ENCODE data around the gene ELAVL1. TPM values are rescaled to one million over a fixed set of nuclear protein-coding genes. Genes with fewer than 3 reads are reported as not detected.

Gene ELAVL1
- polyA plus RNA-seq, 4 donors: 66.7 to 94.5 (median 85.1) TPM

DNA sequence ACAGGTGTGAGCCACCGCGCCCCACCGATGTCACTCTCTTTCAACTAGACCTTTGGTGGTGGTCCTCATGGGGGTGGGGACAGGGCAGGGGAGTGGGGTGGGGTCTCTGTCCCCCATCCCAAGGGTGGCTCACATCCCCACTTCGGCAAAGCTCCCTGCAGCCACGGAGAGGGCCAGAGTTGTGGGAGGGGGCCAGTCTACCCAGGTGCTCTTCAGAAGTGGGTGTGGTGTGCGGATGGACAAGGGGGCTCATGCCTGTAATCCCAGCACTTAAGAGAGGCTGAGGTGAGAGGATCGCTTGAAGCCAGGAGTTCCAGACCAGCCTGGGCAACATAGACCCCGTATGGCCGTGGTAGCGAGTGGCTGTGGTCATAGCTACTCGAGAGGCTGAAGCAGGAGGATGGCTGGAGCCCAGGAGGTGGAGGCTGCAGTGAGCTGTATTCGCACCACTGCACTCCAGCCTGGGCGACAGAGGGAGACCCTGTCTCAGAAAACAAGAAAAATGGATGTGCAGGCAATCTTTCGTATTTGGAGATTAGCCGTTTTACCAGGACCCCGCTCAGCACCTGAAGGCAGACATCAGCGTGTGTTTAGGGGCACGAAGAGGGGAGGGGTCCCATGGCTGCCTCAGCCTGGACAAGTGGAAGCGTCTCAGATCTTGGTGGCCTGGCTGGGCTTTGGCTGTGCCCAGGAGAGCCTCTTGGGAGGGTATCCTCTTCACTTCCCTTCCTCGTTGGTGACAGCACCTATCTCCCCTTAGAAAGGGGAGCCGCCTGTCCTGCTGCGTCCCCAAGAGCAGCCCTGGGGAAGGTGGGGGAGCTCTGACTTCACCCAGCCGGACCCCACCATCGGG is 90.0 kb downstream of the ELAVL1 start:
- DNase-seq (ENCODE audit: low read depth in 4 of 4, low spot score in 3 of 4): no peak

DNA sequence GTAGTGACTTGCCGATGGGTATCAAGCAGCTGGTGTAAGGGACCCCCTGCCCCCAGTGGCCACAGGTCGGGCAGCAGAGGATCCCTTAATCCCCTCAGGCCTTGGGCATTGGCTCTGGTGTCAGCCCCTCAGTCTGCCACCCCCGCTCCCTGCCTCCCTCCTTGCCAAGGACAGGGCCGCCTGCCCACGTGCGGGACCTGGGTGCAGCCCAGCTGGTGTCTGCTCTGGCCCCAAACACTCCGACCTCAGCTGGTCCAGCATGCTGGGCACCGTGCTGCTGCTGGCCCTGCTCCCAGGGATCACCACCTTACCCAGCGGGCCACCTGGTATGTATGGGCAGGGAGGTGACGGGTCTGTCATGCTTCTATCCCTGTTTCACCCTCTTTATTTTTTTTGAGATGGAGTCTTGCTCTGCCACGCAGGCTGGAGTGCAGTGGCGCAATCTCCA is 90.8 kb downstream of the ELAVL1 start, which contains the start of gene TGFBR3L:
Gene TGFBR3L (plus strand): TSS at position 233 of the 448 bp plus-strand sequence.
- DNase-seq (ENCODE audit: low read depth in 4 of 4, low spot score in 3 of 4): no peak

DNA sequence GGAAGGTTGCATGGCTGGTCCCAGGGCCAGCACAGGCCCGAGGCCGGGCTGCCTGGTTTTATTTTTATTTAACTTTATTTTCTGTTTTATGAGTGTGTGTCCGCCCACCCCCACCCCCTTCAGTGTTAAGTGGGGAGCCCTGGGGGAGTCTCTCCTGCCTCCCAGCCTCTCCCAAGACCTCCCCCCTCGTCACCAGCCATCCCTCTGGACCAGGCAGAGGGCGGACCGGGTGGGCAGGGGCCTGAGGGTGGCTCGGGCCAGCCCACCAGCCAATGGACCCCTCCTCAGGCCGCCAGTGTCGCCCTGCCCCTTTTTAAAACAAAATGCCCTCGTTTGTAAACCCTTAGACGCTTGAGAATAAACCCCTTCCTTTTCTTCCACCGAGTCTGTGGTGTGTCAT is 91.3 kb downstream of the ELAVL1 start:
- no peak for DNase-seq (ENCODE audit: low read depth in 4 of 4, low spot score in 3 of 4)

DNA sequence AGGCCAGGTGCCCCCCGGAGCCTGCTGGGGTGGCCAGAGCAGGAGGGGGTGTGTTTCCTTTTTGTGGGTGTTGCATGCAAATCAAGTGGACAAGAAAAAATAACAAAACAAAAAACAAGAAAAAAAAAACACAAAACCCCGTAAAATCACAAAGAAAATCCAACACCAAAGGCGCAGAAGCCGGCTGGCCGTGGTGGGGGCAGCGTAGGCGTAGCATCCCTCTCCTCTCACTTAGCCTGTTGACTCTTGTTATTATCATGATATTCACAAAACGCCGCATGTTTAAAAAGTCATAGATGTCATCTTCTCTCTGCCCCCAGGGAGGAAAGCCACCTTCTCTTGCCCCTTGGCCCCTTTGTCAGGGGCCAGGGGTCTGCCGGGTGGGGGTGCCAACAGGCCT is 91.8 kb downstream of the ELAVL1 start:
- DNase-seq (ENCODE audit: low read depth in 4 of 4, low spot score in 3 of 4): no peak

DNA sequence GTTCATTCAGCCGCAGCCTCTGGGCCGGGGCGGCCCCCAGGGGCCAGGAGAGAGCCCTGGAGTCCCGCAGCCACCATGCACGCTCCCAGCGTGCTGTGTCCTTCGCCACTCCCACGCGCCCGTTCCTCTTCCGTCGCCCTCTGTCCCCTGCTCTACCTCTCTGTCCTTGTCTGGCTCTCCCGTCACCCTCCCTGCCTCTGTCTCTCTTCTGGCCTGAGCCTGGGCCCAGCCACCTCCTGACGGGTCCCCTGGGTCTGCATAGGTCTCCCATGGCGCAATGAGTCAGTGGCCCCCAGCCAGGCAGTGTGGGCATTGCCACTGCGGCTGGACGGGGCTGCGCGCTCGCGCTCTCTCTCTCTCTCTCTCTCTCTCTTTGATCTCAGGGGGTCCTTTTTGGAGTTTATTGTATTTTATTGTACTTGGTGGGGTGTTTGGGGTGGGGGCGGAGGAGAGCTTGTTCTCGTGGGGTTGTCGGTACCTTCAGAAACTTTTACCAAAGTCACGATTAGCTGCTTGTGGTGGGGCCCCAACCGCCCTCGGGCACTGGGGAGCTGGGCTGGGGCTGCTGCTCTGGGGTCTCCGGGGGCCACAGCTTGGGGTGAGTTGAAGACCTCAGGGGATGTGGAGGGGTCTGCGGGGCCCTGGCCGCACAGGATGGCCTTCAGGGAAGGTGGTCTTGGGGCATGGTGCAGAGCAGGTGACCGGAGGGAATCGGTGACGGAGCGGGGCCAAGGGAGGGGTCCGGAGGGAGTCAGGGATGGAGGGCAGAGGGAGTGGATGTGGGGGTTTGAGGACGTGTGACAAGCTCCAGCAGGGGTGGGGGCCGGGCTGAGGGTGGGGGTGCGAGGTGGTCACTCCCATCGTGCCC is 92.5 kb downstream of the ELAVL1 start:
- DNase-seq (ENCODE audit: low read depth in 4 of 4, low spot score in 3 of 4): no peak

DNA sequence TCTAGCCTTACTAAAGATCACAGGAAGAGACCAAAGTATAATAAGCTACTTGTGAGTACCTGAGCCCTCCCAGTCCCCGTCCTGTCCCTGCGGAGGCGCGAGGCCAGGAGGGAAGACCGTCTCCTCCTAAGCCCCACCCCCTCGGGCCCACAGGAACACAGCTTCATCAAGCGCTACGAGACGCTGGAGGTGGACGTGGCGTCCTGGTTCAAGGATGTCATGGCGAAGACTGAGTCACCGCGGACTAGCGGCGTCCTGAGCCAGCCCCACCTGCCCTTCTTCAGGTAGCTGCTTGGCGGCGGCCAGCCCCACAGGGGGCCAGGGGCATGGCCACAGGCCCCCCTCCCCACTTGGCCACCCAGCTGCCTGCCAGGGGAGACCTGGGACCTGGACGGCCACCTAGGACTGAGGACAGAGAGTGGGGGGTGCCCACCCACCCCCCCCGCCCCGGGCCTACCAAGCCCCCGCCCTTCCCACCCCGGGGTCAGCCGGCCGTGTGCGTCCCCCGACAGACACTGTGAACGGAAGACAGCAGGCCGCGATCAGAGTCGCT is 93.2 kb downstream of the ELAVL1 start:
- DNase-seq (ENCODE audit: low read depth in 4 of 4, low spot score in 3 of 4): no peak

DNA sequence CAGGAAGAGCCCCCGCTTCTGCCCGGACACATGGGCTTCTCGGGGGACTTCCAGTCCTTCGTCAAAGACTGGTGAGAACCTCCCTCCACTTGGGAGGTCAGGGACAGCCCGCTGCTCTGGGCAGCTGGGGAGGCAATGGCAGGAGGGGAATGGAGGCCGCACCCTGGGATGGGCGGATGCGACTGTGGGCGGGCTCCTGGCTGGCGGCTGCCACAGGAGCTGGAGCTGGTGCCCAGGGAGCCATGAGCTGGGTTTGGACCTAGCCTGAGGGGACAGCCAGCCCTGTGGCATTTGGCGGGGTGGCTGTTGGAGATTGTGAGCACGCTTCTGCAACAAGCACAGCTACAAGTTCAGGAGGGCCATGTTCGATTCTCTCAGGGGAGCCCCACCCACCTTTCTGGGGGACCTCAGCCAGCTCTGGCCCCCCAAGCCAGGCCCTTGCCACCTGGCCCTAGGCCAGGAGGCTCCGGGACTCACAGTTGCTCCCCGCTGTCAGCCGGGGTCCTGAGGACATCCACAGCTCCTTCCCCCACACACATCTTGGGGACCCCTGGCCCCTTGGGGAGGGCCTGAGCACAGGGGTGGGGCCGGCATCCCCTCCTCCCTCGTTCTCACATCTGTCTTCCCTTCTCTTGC is 93.8 kb downstream of the ELAVL1 start:
- no peak for DNase-seq (ENCODE audit: low read depth in 4 of 4, low spot score in 3 of 4)

DNA sequence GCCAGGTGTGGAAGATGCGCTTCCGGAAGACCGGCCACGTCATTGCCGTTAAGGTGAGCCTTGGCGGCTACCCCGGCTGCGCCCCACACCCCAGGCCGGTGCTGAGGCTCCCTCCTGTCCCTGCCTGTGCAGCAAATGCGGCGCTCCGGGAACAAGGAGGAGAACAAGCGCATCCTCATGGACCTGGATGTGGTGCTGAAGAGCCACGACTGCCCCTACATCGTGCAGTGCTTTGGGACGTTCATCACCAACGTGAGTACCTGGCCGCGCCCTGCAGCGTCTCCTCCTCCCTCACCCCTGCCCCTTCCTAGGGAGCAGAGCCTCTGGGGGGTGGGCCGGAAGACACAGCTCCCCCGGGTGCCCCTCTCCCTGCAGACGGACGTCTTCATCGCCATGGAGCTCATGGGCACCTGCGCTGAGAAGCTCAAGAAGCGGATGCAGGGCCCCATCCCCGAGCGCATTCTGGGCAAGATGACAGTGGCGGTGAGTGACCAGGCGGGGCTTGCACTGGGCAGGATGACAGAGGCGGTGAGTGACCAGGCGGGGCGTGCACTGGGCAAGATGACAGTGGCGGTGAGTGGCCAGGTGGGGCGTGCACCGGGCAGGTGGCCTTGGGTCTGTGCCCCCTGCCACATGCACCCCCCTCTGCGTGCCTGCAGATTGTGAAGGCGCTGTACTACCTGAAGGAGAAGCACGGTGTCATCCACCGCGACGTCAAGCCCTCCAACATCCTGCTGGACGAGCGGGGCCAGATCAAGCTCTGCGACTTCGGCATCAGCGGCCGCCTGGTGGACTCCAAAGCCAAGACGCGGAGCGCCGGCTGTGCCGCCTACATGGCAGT is 94.9 kb downstream of the ELAVL1 start:
- no peak for DNase-seq (ENCODE audit: low read depth in 4 of 4, low spot score in 3 of 4)

DNA sequence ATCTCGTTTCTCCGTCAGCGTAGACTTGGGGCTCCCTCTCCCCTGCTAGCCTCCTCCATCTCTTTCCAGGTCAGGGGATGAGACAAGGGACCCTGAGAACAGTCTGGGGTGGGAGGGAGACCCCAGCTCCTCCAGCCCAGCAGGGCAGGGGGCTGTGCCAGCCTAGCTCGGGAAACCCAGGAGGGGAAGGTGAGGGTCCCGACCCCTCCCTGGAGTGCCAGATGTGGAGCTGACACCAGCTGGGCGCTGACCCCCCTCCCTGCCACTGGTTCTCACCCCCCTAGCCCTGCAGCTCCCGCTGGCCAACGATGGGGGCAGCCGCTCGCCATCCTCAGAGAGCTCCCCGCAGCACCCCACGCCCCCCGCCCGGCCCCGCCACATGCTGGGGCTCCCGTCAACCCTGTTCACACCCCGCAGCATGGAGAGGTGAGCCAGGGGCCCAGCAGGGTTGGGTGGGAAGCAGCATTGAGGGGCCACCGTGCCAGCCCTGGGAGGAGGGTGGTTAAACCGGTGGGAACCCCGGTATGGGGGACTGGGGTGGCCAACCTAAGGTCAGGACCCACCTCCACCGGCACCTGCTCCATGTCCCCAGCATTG is 95.9 kb downstream of the ELAVL1 start:
- DNase-seq (ENCODE audit: low read depth in 4 of 4, low spot score in 3 of 4): no peak

DNA sequence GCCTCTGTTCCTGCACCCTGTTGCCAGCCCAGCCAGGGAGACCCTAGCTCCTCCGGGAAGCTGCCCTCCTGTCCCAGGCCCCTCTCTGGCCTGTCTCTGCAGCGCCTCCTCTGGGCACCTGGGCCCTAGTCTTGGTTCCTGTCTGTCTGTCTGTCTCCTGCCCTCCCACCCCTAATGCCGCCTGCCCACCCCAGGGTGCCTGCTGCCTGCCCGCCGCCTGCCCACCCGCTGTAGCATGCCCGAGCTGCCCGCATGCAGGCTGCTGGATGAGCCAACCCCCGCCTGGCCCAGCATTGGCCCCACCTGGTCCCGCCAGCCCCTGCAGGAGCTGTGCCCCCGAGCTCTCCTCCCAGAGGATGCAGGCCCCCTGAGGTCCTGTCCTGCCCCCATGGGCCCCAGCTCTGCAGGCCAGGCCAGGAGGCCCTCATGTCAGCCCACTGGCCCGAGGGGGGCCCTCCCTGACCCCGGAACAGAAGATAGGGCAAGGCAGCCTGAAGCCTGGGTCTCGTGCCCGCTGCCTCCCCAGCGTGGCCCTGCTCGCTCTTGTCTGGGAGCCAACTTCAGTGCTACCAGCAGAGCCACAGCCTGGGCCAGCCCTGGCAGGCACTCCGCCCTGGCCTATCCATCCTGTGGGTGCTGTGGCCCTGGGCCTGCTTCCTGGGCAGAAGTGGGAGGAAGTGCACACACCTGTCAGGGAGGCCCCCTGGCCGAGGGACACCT is 96.5 kb downstream of the ELAVL1 start:
- DNase-seq (ENCODE audit: low read depth in 4 of 4, low spot score in 3 of 4): no peak

Other genes starting within 250 kb of the ELAVL1 start
- gene CLEC4M, start 242.4 kb downstream of the ELAVL1 start, polyA plus RNA-seq (ENCODE audit: insufficient read length in 4 of 4): 1 to 10 TPM in 3 of 4 donors, under 1 TPM in 1; 0.08 to 3.0 (median 2.1) TPM
- gene EVI5L, start 175.4 kb downstream of the ELAVL1 start, polyA plus RNA-seq (ENCODE audit: insufficient read length in 4 of 4): 10 to 100 TPM; 14.0 to 18.7 (median 16.1) TPM
- 1 to 10 TPM; 3.5 to 9.9 (median 6.8) TPM for gene PRR36, start 131.3 kb downstream of the ELAVL1 start, polyA plus RNA-seq (ENCODE audit: insufficient read length in 4 of 4)
- gene LRRC8E, start 117.1 kb downstream of the ELAVL1 start, polyA plus RNA-seq (ENCODE audit: insufficient read length in 4 of 4): 1 to 10 TPM in 3 of 4 donors, under 1 TPM in 1; 0.46 to 3.2 (median 2.1) TPM
- gene MAP2K7, start 101.8 kb downstream of the ELAVL1 start, polyA plus RNA-seq (ENCODE audit: insufficient read length in 4 of 4): 10 to 100 TPM; 20.8 to 41.9 (median 24.8) TPM
- under 1 TPM in 3 of 4 donors, not detected in 1; 0.24 to 0.60 (median 0.59) TPM for gene TGFBR3L, start 90.8 kb downstream of the ELAVL1 start, polyA plus RNA-seq (ENCODE audit: insufficient read length in 4 of 4)
- gene SNAPC2, start 85.3 kb downstream of the ELAVL1 start, polyA plus RNA-seq (ENCODE audit: insufficient read length in 4 of 4): 10 to 100 TPM; 13.6 to 20.9 (median 16.1) TPM
- gene CTXN1, start 79.5 kb downstream of the ELAVL1 start, polyA plus RNA-seq (ENCODE audit: insufficient read length in 4 of 4): 10 to 100 TPM; 11.6 to 34.1 (median 13.9) TPM
- gene TIMM44, start 62.0 kb downstream of the ELAVL1 start, polyA plus RNA-seq (ENCODE audit: insufficient read length in 4 of 4): 10 to 100 TPM; 31.1 to 61.0 (median 42.3) TPM
- under 1 TPM; 0.29 to 0.47 (median 0.39) TPM for gene CCL25, start 47.1 kb upstream of the ELAVL1 start, polyA plus RNA-seq (ENCODE audit: insufficient read length in 4 of 4)
- gene FBN3, start 144.0 kb upstream of the ELAVL1 start, polyA plus RNA-seq (ENCODE audit: insufficient read length in 4 of 4): 10 to 100 TPM; 19.5 to 61.6 (median 46.2) TPM
- 10 to 100 TPM; 24.7 to 52.6 (median 37.5) TPM for gene CERS4, start 203.7 kb upstream of the ELAVL1 start, polyA plus RNA-seq (ENCODE audit: insufficient read length in 4 of 4)

Measured in left renal pelvis (tissue), 4 donors.